ENCODE data around the gene ERMARD.

DNA sequence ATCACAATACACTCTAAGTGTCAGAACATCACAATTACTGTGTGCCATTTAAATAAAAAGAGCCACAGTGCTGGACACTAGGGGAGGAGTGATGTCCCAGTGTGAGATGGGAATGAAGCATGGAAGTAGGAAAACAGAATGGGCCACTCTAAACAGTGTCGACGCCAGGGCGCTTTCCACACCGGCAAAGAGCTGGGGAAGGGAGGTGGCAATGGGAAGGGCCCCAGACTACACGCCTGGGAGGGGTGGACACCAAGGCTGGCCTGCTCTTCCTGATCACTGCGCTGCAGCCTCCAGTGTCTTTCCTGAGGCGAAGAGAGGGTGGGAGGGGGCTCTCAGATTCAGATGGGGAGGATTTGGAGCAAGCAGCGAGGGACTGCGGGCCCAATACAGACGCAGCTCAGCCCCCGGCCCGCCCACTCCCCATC, 75.9 kb downstream of the ERMARD start:
- TF ChIP-seq, protein P1, sequence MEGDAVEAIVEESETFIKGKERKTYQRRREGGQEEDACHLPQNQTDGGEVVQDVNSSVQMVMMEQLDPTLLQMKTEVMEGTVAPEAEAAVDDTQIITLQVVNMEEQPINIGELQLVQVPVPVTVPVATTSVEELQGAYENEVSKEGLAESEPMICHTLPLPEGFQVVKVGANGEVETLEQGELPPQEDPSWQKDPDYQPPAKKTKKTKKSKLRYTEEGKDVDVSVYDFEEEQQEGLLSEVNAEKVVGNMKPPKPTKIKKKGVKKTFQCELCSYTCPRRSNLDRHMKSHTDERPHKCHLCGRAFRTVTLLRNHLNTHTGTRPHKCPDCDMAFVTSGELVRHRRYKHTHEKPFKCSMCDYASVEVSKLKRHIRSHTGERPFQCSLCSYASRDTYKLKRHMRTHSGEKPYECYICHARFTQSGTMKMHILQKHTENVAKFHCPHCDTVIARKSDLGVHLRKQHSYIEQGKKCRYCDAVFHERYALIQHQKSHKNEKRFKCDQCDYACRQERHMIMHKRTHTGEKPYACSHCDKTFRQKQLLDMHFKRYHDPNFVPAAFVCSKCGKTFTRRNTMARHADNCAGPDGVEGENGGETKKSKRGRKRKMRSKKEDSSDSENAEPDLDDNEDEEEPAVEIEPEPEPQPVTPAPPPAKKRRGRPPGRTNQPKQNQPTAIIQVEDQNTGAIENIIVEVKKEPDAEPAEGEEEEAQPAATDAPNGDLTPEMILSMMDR (conservative IDR thresholded peaks at IDR 0.05; ENCODE audit: low read length) = no peak
- TF ChIP-seq EZH2phosphoT487 (IDR thresholded peaks at IDR 0.05; ENCODE audit: borderline replicate concordance, low read depth, low read length) = no peak
